Breast epithelium (tissue), 4 donors: ENCODE measurements around the gene SIGMAR1. TPM values are rescaled to one million over a fixed set of nuclear protein-coding genes. Genes with fewer than 3 reads are reported as not detected.

Source experiments
- DNase-seq, 2 donors: peaks; one replicate each; pipeline ENCODE4 v3.0.0-alpha.2; 2019; ENCODE audit warnings: low spot score in 2 of 2
- H3K27ac ChIP-seq, 2 donors: fragments of 200-600 bp; sonication (generic) in 1 of 2; one replicate each; pipeline ENCODE4 v1.5.1; 2016 to 2019; ENCODE audit warnings: mild to moderate bottlenecking in 1 of 2
- H3K27me3 ChIP-seq, 2 donors: fragments of 200-600 bp; sonication (generic) in 1 of 2; one replicate each; pipeline versions ENCODE4 v1.5.1 to v1.6.0; 2017 to 2019; ENCODE audit warnings: control low read depth in 1 of 2, mild to moderate bottlenecking in 1 of 2
- H3K36me3 ChIP-seq: fragments of 200-600 bp; one replicate; pipeline ENCODE4 v1.5.1; 2019
- H3K4me1 ChIP-seq, 2 donors: fragments of 200-600 bp; sonication (generic); one replicate each; pipeline ENCODE4 v1.5.1; 2016 to 2019; ENCODE audit warnings: control low read depth in 1 of 2
- H3K4me3 ChIP-seq, 3 donors: fragments of 200-600 bp; sonication (generic); 1 replicate in 2 of 3; 2 replicates in 1 of 3; pipeline ENCODE4 v1.5.1; 2016 to 2019; ENCODE audit warnings: mild to moderate bottlenecking in 3 of 3, moderate library complexity in 2 of 3
- H3K9me3 ChIP-seq, 2 donors: fragments of 200-600 bp; sonication (generic) in 1 of 2; one replicate each; pipeline ENCODE4 v1.5.1; 2016 to 2019; ENCODE audit warnings: control low read depth in 1 of 2
- CTCF ChIP-seq, 3 donors: fragments of 450-650 bp; IDR thresholded peaks; one replicate each; pipeline ENCODE4 v1.5.1; 2016 to 2017; ENCODE audit warnings: antibody characterized with exemption in 3 of 3, mild to moderate bottlenecking in 3 of 3, moderate library complexity in 3 of 3
- POLR2A ChIP-seq: fragments of 450-650 bp; IDR thresholded peaks from one replicate; pipeline ENCODE4 v1.6.1; 2016; ENCODE audit warnings: antibody characterized with exemption, mild to moderate bottlenecking, moderate library complexity
- POLR2AphosphoS5 ChIP-seq, 3 donors: sonication (generic); formaldehyde crosslinking; IDR thresholded peaks; one replicate each; pipeline ENCODE4 v1.6.1; 2017; ENCODE audit warnings: antibody characterized with exemption in 3 of 3
- intact Hi-C: fragments of 100-400 bp; cut with DNase I; formaldehyde crosslinking; loops from one replicate; pipeline ENCODE4 v1.15.1; 2023; ENCODE audit warnings: low total_unique reads
- total RNA-seq, 3 donors: library from RNA; depleted of rRNA; stranded (reverse); fragments of >200 nt; gene quantifications; one replicate each; pipeline ENCODE4 v1.1.0, GENCODE V29; 2016

SIGMAR1 gene
- total RNA-seq, 3 donors from 2014 or later: 62.6 to 84.8 (median 70.8) TPM

- no peaks in the 10 kb centered on the region for H3K36me3 ChIP-seq
- TF ChIP-seq POLR2AphosphoS5 (IDR thresholded peaks at IDR 0.05) (no peak), POLR2A (no peak), CTCF (IDR thresholded peaks at IDR 0.05) (no peak)
- intact Hi-C loops: no loop called here
- H3K4me1 ChIP-seq: peaks cover 11 to 34% of the 10 kb centered on the region in 2 donors
- H3K4me3 ChIP-seq: peak overlapping the region in 1 of 3 donors; percentile 50
- no peaks in the 10 kb centered on the region for H3K27me3 ChIP-seq
- H3K27ac ChIP-seq: peak overlapping the region; percentile 90 to 93
- no peak for DNase-seq
- no peaks in the 10 kb centered on the region for H3K9me3 ChIP-seq
These were observed 17.8 kb upstream of the SIGMAR1 start for GRCh38 chr9:34655394-34655793.

GRCh38 chr9:34654323-34655051 lies 16.9 kb upstream of the SIGMAR1 start:
- no peaks in the 10 kb centered on the region for H3K9me3 ChIP-seq
- H3K4me1 ChIP-seq: peaks cover 11 to 34% of the 10 kb centered on the region in 2 donors
- no peaks in the 10 kb centered on the region for H3K27me3 ChIP-seq
- peak overlapping the region; percentile 4 to 50 (median 17) for H3K4me3 ChIP-seq
- H3K27ac ChIP-seq: peak overlapping the region; percentile 90 to 93
- peak; percentile 65 to 68 for DNase-seq
- TF ChIP-seq POLR2A (no peak), POLR2AphosphoS5 (IDR thresholded peaks at IDR 0.05) (peak in 1 of 3 donors; percentile 70)
- H3K36me3 ChIP-seq: no peaks in the 10 kb centered on the region
- intact Hi-C loops: no loop called here

- peak overlapping the region; percentile 90 to 93 for H3K27ac ChIP-seq
- H3K36me3 ChIP-seq: no peaks in the 10 kb centered on the region
- H3K27me3 ChIP-seq: no peaks in the 10 kb centered on the region
- DNase-seq: no peak
- H3K4me1 ChIP-seq: peaks cover 11 to 34% of the 10 kb centered on the region in 2 donors
- no peaks in the 10 kb centered on the region for H3K9me3 ChIP-seq
- H3K4me3 ChIP-seq: peak overlapping the region; percentile 42 to 69 (median 50)
- intact Hi-C loops: no loop called here
- TF ChIP-seq CTCF (IDR thresholded peaks at IDR 0.05): no peak
- TF ChIP-seq POLR2AphosphoS5 (IDR thresholded peaks at IDR 0.05): no peak
- TF ChIP-seq POLR2A: no peak
These were observed 15.8 kb upstream of the SIGMAR1 start for GRCh38 chr9:34653151-34654072.

- no peaks in the 10 kb centered on the region for H3K27me3 ChIP-seq
- no peaks in the 10 kb centered on the region for H3K36me3 ChIP-seq
- peak overlapping the region; percentile 90 to 93 for H3K27ac ChIP-seq
- peak overlapping the region; percentile 42 to 69 (median 50) for H3K4me3 ChIP-seq
- H3K4me1 ChIP-seq: peaks cover 11 to 42% of the 10 kb centered on the region in 2 donors
- H3K9me3 ChIP-seq: no peaks in the 10 kb centered on the region
- intact Hi-C loops: no loop called here
- no peak for DNase-seq
- TF ChIP-seq POLR2A: no peak
- TF ChIP-seq CTCF (IDR thresholded peaks at IDR 0.05): no peak
- TF ChIP-seq POLR2AphosphoS5 (IDR thresholded peaks at IDR 0.05): no peak
These were observed 15.0 kb upstream of the SIGMAR1 start for GRCh38 chr9:34652602-34653000.

GRCh38 chr9:34651876-34652601 lies 14.5 kb upstream of the SIGMAR1 start, which contains the start of gene IL11RA:
TSS of gene IL11RA (plus strand) at chr9:34652185. CDS start at chr9:34655218, 3,033 bp downstream.
- Histone ChIP-seq H3K4me3 (peak within 1 kb of the TSS; percentile 42 to 69 (median 50)), H3K9me3 (no peaks in the 10 kb centered on the region), H3K27me3 (no peaks in the 10 kb centered on the region), H3K4me1 (peaks cover 14 to 43% of the 10 kb centered on the region in 2 donors), H3K36me3 (no peaks in the 10 kb centered on the region), H3K27ac (peak within 1 kb of the TSS; percentile 90 to 93)
- peak; percentile 75 to 83 for DNase-seq
- TF ChIP-seq CTCF (IDR thresholded peaks at IDR 0.05) (no peak), POLR2AphosphoS5 (IDR thresholded peaks at IDR 0.05) (peak in 2 of 3 donors; percentile 39 to 40)
- intact Hi-C loops: no loop called here
